Activated T-helper 1 cell treated with anti-CD3 and anti-CD28 coated beads, Interleukin-12 subunit alpha, Interleukin-12 subunit beta, Interleukin-2, Interleukin-4 antibody, amounts not matched to agents 30 ng/mL and 10 ng/mL and 1 ng/mL, durations not matched to agents 14 hours and 24 hours and 36 hours (primary cell): ENCODE results near the gene BTG2. TPM values are rescaled to one million over a fixed set of nuclear protein-coding genes. Genes with fewer than 3 reads are reported as not detected.

ENCODE experiments used
- DNase-seq: peaks from one replicate; pipeline ENCODE4 v3.0.0; 2021; ENCODE audit warnings: low spot score
- H3K27ac Mint-ChIP-seq: one replicate; pipeline ENCODE4 v1.8.0; 2021; ENCODE audit warnings: mild to moderate bottlenecking, mixed read lengths
- H3K27me3 Mint-ChIP-seq: one replicate; pipeline ENCODE4 v1.8.0; 2022; ENCODE audit warnings: mild to moderate bottlenecking, moderate library complexity, mixed read lengths; ENCODE audit not compliant: insufficient read depth
- H3K36me3 Mint-ChIP-seq: one replicate; pipeline ENCODE4 v1.8.0; 2021; ENCODE audit warnings: low read depth, mixed read lengths
- H3K4me1 Mint-ChIP-seq: one replicate; pipeline ENCODE4 v1.8.0; 2021; ENCODE audit warnings: low read depth, mixed read lengths
- H3K4me3 Mint-ChIP-seq: one replicate; pipeline ENCODE4 v1.8.0; 2021; ENCODE audit warnings: mild to moderate bottlenecking, moderate library complexity, mixed read lengths
- H3K9me3 Mint-ChIP-seq: one replicate; pipeline ENCODE4 v1.8.0; 2021; ENCODE audit warnings: mixed read lengths
- intact Hi-C: fragments of 100-400 bp; cut with micrococcal nuclease; formaldehyde crosslinking; loops from one replicate; pipeline ENCODE4 v1.15.1; 2024
- total RNA-seq: library from RNA; stranded (reverse); gene quantifications from 2 replicates; pipeline ENCODE4 v1.2.3, GENCODE V29; 2022

Gene BTG2
- total RNA-seq, 1 donor from 2014 or later: 137 TPM

DNA sequence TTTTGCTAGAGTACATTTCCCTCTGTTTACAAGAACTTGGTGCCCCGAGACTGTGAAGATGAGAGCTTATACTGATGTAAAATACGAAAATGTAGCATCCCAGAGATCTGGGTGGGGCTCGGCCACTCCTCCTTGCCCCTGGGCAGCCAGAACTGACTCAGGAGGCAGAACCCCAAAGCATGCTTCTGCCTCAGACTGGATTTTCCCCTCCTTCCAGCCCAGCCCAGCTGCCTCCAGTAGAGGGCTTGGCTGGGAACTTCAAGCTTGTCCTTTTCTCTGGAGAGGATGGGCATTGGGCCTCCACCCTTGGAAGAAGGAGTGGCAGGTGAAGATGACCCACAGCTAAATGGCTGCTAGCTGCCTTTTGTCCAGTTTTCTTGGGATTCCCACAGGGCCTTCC is 24.3 kb upstream of the BTG2 start:
- H3K4me1 Mint-ChIP-seq: peaks cover 60% of the 10 kb centered on the region
- no peaks in the 10 kb centered on the region for H3K27me3 Mint-ChIP-seq
- H3K36me3 Mint-ChIP-seq: peaks cover 3% of the 10 kb centered on the region
- H3K4me3 Mint-ChIP-seq: no peak overlapping the region
- intact Hi-C loops: loop anchor here (10.0 kb wide), 2 partner anchors 514 to 1924 kb away; partner anchors contain the start of genes ZBED6 and ZC3H11A
- H3K9me3 Mint-ChIP-seq: no peaks in the 10 kb centered on the region
- H3K27ac Mint-ChIP-seq: no peak overlapping the region
- DNase-seq: no peak

DNA sequence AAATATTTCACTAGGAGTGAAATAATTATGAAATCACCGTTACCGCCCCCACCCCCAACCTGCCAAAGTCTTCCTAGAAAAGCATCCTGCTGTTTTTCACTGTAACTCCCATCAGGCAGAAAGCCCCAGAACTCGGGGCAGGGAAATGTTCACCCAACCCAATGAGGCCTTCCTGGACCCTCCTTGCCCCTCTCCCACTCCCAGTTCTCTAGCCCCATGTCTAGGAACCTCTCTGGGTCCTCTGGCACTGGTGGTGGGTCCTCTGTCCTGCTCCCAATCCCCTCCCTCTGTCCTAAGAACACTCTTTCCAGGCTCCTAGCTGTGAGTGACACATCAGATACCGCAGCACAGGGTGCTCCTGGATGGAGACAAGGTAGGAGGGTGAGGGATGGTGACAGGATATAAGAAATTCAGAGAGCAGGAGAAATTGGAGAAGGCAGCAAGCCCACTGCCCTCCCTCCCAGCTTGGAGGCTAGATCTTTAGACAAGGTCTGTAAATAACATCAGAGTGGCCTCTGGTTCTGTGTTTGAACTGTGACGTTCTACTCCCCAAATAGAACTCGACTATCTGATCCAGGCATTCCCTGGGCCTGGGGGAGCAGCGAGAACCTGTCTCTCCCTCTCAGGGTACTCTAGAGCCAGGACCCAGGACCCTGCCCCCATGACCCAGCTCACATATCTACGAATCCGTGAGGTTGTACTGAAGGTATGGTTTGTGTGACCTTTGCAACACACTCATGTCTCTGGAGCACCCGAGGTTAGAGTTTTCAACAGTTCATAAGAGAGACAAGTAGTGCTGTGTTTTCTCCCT is 23.3 kb upstream of the BTG2 start:
- Mint-ChIP-seq H3K9me3 (no peaks in the 10 kb centered on the region), H3K27ac (no peak overlapping the region), H3K27me3 (no peaks in the 10 kb centered on the region), H3K4me3 (no peak overlapping the region), H3K4me1 (peaks cover 66% of the 10 kb centered on the region), H3K36me3 (peaks cover 3% of the 10 kb centered on the region)
- intact Hi-C loops: loop anchor here (10.0 kb wide), 2 partner anchors 513 to 1923 kb away; partner anchors contain the start of genes ZBED6 and ZC3H11A
- no peak for DNase-seq

- no peak overlapping the region for H3K4me3 Mint-ChIP-seq
- H3K36me3 Mint-ChIP-seq: peaks cover 3% of the 10 kb centered on the region
- intact Hi-C loops: loop anchor here (10.0 kb wide), 2 partner anchors 512 to 1922 kb away; partner anchors contain the start of genes ZBED6 and ZC3H11A
- H3K27ac Mint-ChIP-seq: no peak overlapping the region
- H3K4me1 Mint-ChIP-seq: peaks cover 66% of the 10 kb centered on the region
- no peaks in the 10 kb centered on the region for H3K27me3 Mint-ChIP-seq
- DNase-seq: no peak
- H3K9me3 Mint-ChIP-seq: no peaks in the 10 kb centered on the region
Measured at GRCh38 chr1:203282720-203283542, 22.4 kb upstream of the BTG2 start.

- intact Hi-C loops: loop anchor here (10.0 kb wide), 2 partner anchors 511 to 1921 kb away; partner anchors contain the start of genes ZBED6 and ZC3H11A
- peaks cover 66% of the 10 kb centered on the region for H3K4me1 Mint-ChIP-seq
Measured at GRCh38 chr1:203283597-203283996, 21.7 kb upstream of the BTG2 start.

DNA sequence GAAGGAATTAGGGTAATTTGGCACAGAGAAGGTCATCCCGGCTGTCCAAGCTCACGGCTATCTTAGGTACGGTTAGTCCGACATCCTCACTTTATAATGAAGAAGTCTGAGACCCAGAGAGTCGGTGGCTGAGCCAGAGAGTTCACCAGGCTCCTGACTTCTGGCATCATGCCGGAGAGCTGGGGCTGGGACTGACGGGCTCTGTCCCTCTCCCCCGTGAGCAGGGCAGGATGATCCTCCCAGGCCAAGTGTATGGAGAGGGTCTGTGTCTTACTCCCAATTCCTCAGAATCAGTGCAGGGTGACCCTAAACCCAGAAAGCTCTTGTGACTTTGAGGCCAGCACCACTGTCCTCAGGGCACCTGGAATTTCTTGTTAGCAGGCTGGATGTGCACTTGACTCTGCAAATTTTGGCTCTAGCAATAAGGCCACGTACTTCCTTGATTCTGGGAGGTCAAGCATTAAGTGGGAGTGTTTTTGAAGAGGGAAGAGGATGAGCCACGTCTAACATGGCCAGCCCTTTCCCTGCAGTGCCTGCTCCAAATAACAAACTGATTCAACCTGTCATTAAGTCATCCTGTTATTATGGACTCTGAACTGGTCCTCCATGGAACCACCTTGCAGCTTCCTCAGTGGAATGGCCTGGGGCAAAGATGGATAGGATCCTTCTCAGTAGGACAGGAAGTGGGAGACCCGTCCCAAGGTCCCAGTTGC is 20.8 kb upstream of the BTG2 start:
- Mint-ChIP-seq H3K27me3 (no peaks in the 10 kb centered on the region), H3K9me3 (no peaks in the 10 kb centered on the region), H3K4me3 (no peak overlapping the region), H3K36me3 (no peaks in the 10 kb centered on the region), H3K4me1 (peaks cover 68% of the 10 kb centered on the region), H3K27ac (no peak overlapping the region)
- no peak for DNase-seq
- intact Hi-C loops: loop anchor here (5.0 to 10.0 kb wide), 4 partner anchors 472 to 1920 kb away; partner anchors contain the start of genes LAX1, PCAT6, ZBED6 and ZC3H11A

More at GRCh38 chr1:203283597-203283996, 21.7 kb upstream of the BTG2 start:
- Mint-ChIP-seq H3K9me3 (no peaks in the 10 kb centered on the region), H3K27me3 (no peaks in the 10 kb centered on the region), H3K36me3 (peaks cover 3% of the 10 kb centered on the region), H3K4me3 (no peak overlapping the region), H3K27ac (no peak overlapping the region)
- DNase-seq: no peak

DNA sequence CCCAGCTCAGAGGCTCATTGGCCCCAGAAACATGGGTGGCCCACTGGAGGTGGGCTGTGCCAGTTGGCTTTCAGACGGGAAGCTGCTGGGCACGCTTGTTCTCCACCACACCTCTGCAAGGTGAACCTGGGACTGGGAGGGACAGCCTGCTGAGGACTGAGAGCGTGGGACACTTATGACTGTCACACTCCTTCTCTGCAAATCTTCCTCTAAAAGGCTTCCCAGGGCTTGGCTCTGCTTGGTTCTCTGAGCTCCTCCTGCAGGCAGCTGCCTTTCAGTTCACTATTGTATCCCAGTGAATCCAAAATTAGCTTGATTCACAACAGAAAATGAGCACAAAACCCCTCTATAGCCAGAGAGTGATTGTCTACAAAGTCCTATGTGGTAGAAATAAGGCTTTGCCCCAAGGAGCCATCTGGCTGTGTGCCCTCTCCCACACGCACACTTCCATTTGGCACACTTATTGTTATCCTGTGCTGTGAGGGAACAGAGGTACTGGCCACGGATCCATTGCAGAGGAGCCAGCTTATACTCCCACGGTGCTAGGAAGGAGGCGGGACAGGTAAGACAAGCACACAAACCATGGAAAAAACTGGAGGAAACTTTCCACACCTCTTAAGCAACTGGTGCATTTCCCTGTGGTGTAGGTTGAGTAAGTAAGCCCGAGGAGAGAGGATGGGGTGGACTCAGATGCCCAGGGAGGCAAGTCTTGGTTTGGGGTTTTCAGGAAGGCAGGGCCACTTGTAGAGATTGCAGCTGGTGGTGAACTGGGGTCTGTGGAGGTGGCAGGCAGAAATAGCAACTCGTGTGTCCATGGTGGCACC is 18.9 kb upstream of the BTG2 start:
- H3K4me3 Mint-ChIP-seq: peak overlapping the region; percentile 83
- no peak for DNase-seq
- intact Hi-C loops: loop anchor here (5.0 to 10.0 kb wide), 4 partner anchors 474 to 1918 kb away; partner anchors contain the start of genes LAX1, PCAT6, ZBED6 and ZC3H11A
- H3K4me1 Mint-ChIP-seq: peaks cover 80% of the 10 kb centered on the region
- H3K36me3 Mint-ChIP-seq: no peaks in the 10 kb centered on the region
- no peaks in the 10 kb centered on the region for H3K9me3 Mint-ChIP-seq
- H3K27me3 Mint-ChIP-seq: no peaks in the 10 kb centered on the region
- peak overlapping the region; percentile 99 for H3K27ac Mint-ChIP-seq

GRCh38 chr1:203287109-203287893 is 18.0 kb upstream of the BTG2 start:
- Mint-ChIP-seq H3K27me3 (no peaks in the 10 kb centered on the region), H3K27ac (peak overlapping the region; percentile 99), H3K4me3 (peak overlapping the region; percentile 83), H3K4me1 (peaks cover 82% of the 10 kb centered on the region), H3K36me3 (no peaks in the 10 kb centered on the region), H3K9me3 (no peaks in the 10 kb centered on the region)
- DNase-seq: peak; percentile 83
- intact Hi-C loops: loop anchor here (1.0 to 10.0 kb wide), 5 partner anchors 9 to 1918 kb away; partner anchors contain the start of genes LAX1, PCAT6, ZBED6 and ZC3H11A

GRCh38 chr1:203287898-203288297 is 17.4 kb upstream of the BTG2 start:
- Mint-ChIP-seq H3K27me3 (no peaks in the 10 kb centered on the region), H3K9me3 (no peaks in the 10 kb centered on the region), H3K4me3 (peak overlapping the region; percentile 83), H3K27ac (peak overlapping the region; percentile 99), H3K36me3 (peaks cover 2% of the 10 kb centered on the region), H3K4me1 (peaks cover 80% of the 10 kb centered on the region)
- intact Hi-C loops: loop anchor here (1.0 to 10.0 kb wide), 6 partner anchors 10 to 1917 kb away; partner anchors contain the start of genes ATP2B4, LAX1, PCAT6 and ZBED6
- no peak for DNase-seq

DNA sequence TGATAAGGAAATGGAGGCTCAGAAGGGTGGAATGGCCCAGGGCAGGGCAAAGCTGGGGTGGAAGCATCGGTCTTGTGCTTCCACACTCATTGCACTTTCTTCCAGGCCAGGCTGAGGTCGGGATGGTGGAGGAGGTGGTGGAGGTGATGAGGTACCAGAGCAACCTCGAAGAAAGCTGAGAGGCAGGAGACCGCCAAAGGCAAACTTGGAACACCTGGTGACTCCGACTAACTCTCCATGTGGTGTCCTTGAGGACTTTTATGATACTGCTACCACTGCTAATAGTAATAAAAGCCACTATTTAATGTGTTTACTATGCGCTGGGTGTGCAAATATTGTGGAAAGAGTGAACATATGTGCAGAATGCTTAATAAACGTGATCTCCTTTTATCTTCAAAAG is 16.9 kb upstream of the BTG2 start:
- DNase-seq: no peak
- Mint-ChIP-seq H3K4me3 (peak overlapping the region; percentile 83), H3K36me3 (peaks cover 2% of the 10 kb centered on the region), H3K4me1 (peaks cover 80% of the 10 kb centered on the region), H3K27ac (peak overlapping the region; percentile 99), H3K9me3 (no peaks in the 10 kb centered on the region), H3K27me3 (no peaks in the 10 kb centered on the region)
- intact Hi-C loops: loop anchor here (2.0 to 10.0 kb wide), 5 partner anchors 338 to 1916 kb away; partner anchors contain the start of genes ATP2B4, LAX1, PCAT6 and ZBED6

DNA sequence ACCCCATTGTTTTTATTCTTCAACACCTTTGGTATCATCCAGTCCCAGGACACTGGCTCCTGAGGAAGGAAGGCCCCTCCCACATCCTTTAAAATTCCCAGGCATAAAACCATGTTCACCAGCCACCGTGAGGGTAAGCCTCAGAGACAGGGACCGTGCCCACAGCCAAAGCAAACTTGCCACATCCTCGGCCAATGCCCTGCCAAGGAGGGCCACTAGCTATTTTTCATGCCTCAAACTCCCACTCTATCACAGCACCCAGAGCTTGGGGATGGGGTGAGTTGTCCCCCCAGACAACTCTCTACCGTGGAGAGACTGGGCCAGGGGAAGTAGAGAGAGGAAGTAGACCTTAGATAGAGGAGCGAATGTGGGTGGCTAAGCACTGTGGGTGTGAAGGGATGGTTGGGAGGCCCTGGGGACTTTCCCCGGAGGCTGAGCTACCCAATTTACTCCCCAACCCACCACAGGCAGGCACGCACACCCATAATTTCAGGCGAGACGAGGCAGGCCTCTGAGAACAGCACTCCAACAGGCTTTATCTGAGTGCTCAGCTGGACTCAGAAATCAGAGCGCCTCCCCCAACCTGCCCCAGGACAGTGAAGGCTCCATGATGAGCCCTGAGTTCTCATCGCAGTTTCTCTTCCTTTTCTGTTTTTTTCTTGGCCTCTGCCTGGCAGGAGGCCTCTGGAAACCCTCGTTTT is 15.9 kb upstream of the BTG2 start:
- Mint-ChIP-seq H3K9me3 (no peaks in the 10 kb centered on the region), H3K27ac (peak overlapping the region; percentile 99), H3K4me1 (peaks cover 83% of the 10 kb centered on the region), H3K36me3 (peaks cover 2% of the 10 kb centered on the region), H3K4me3 (peak overlapping the region; percentile 83), H3K27me3 (no peaks in the 10 kb centered on the region)
- intact Hi-C loops: loop anchor here (1.0 to 10.0 kb wide), 8 partner anchors 16 to 1915 kb away; partner anchors contain the start of genes ATP2B4, BTG2, LAX1 and PCAT6
- peak; percentile 90 for DNase-seq
